Neural cell (in vitro differentiated cells): ENCODE results near the gene HECW1. TPM values are rescaled to one million over a fixed set of nuclear protein-coding genes. Genes with fewer than 3 reads are reported as not detected.

Source experiments
- H2AFZ ChIP-seq: fragments of 200-600, 300-800 bp; sonication (generic), shearing (Covaris generic); 2 replicates; pipeline ENCODE4 v1.6.0; 2014; ENCODE audit warnings: low read depth, mild to moderate bottlenecking, antibody characterized with exemption, low read length, moderate library complexity
- H3F3A ChIP-seq: fragments of 200-600 bp; shearing (Covaris generic); 2 replicates; pipeline ENCODE4 v1.6.1; 2016; ENCODE audit warnings: mild to moderate bottlenecking, moderate library complexity, mixed read lengths, antibody characterized with exemption, low read length; ENCODE audit not compliant: insufficient read depth, poor library complexity, severe bottlenecking
- H3K27ac ChIP-seq: fragments of 200-600, 300-800 bp; sonication (generic), shearing (Covaris generic); 2 replicates; pipeline ENCODE4 v1.5.1; 2014; ENCODE audit warnings: mild to moderate bottlenecking, low read length, moderate library complexity
- H3K27me3 ChIP-seq: fragments of 300-800, 200-600 bp; sonication (generic), shearing (Covaris generic); 2 replicates; pipeline ENCODE4 v1.6.0; 2014; ENCODE audit warnings: mild to moderate bottlenecking, low read depth, low read length, moderate library complexity; ENCODE audit not compliant: insufficient read depth
- H3K36me3 ChIP-seq: fragments of 300-800, 200-600 bp; sonication (generic), shearing (Covaris generic); 2 replicates; pipeline ENCODE4 v1.5.1; 2014; ENCODE audit warnings: mild to moderate bottlenecking, antibody characterized with exemption, low read length, moderate library complexity; ENCODE audit not compliant: insufficient read depth
- H3K4me2 ChIP-seq: fragments of 300-800, 200-600 bp; sonication (generic), shearing (Covaris generic); 2 replicates; pipeline ENCODE4 v1.6.0; 2014; ENCODE audit warnings: mild to moderate bottlenecking, low read length
- H3K4me3 ChIP-seq: fragments of 300-800, 200-600 bp; sonication (generic), shearing (Covaris generic); 2 replicates; pipeline ENCODE4 v1.5.1; 2014; ENCODE audit warnings: mild to moderate bottlenecking, low read length, moderate library complexity
- H3K79me2 ChIP-seq: fragments of 200-600 bp; shearing (Covaris generic); replicated peaks from 2 replicates; pipeline ENCODE4 v1.6.0; 2014; ENCODE audit warnings: mild to moderate bottlenecking, low read length, moderate library complexity; ENCODE audit not compliant: insufficient read depth
- H3K9ac ChIP-seq: fragments of 300-800, 200-600 bp; sonication (generic), shearing (Covaris generic); 2 replicates; pipeline ENCODE4 v1.6.1; 2016; ENCODE audit warnings: mild to moderate bottlenecking, low read length, mixed read lengths
- H3K9me2 ChIP-seq: fragments of 200-600 bp; shearing (Covaris generic); 2 replicates; pipeline ENCODE4 v1.6.1; 2016; ENCODE audit warnings: mild to moderate bottlenecking, low read length, mixed read lengths; ENCODE audit not compliant: insufficient read depth
- H3K9me3 ChIP-seq: fragments of 200-600, 300-800 bp; sonication (generic), shearing (Covaris generic); 2 replicates; pipeline ENCODE4 v1.6.1; 2016; ENCODE audit warnings: mild to moderate bottlenecking, mixed run types, low read length, moderate library complexity, mixed read lengths
- H4K20me1 ChIP-seq: fragments of 200-600 bp; shearing (Covaris generic); 2 replicates; pipeline ENCODE4 v1.6.1; 2016; ENCODE audit warnings: mild to moderate bottlenecking, mixed run types; ENCODE audit not compliant: insufficient read depth
- CTCF ChIP-seq: fragments of 450-650 bp; IDR thresholded peaks from 2 replicates; pipeline ENCODE4 v1.5.1; 2014; ENCODE audit warnings: antibody characterized with exemption, mild to moderate bottlenecking, moderate library complexity; ENCODE audit not compliant: poor library complexity, severe bottlenecking
- EP300 ChIP-seq: fragments of 450-650 bp; conservative IDR thresholded peaks from 2 replicates; pipeline ENCODE4 v1.6.1; 2014; ENCODE audit warnings: antibody characterized with exemption, mild to moderate bottlenecking, moderate library complexity; ENCODE audit not compliant: poor library complexity, severe bottlenecking
- EZH2 ChIP-seq: fragments of 200-600, 300-800 bp; shearing (Covaris generic), sonication (generic); IDR thresholded peaks from 2 replicates; pipeline ENCODE4 v1.6.1; 2014; ENCODE audit warnings: antibody characterized with exemption, low read length, borderline replicate concordance, mild to moderate bottlenecking; ENCODE audit not compliant: insufficient read depth, poor library complexity, severe bottlenecking
- MXI1 ChIP-seq: fragments of 450-650 bp; conservative IDR thresholded peaks from 2 replicates; pipeline ENCODE4 v1.6.1; 2014; ENCODE audit warnings: antibody characterized with exemption, mild to moderate bottlenecking; ENCODE audit not compliant: poor library complexity, severe bottlenecking
- POLR2AphosphoS5 ChIP-seq: IDR thresholded peaks from 2 replicates; pipeline ENCODE4 v1.6.1; 2012
- RAD21 ChIP-seq: fragments of 450-650 bp; conservative IDR thresholded peaks from 2 replicates; pipeline ENCODE4 v1.6.1; 2014; ENCODE audit warnings: antibody characterized with exemption, mild to moderate bottlenecking, moderate library complexity
- REST ChIP-seq: IDR thresholded peaks from 2 replicates; pipeline ENCODE4 v1.6.1; 2012; ENCODE audit warnings: borderline replicate concordance
- SMC3 ChIP-seq: fragments of 450-650 bp; conservative IDR thresholded peaks from 2 replicates; pipeline ENCODE4 v1.6.1; 2014; ENCODE audit warnings: antibody characterized with exemption, mild to moderate bottlenecking, moderate library complexity; ENCODE audit not compliant: poor library complexity
- TAF1 ChIP-seq: IDR thresholded peaks from 2 replicates; pipeline ENCODE4 v1.6.1; 2012; ENCODE audit warnings: low read depth
- polyA plus RNA-seq: library from polyadenylated mRNA; depleted of rRNA; stranded (reverse); fragments of >200 nt; gene quantifications from 2 replicates; pipeline ENCODE4 v1.2.3, GENCODE V29; 2014

The HECW1 gene
- polyA plus RNA-seq, 1 donor from 2014 or later: 13.8 TPM

GRCh38 chr7:43232366-43232765, 119.9 kb downstream of the HECW1 start:
- H4K20me1 ChIP-seq: no peaks in the 10 kb centered on the region
- no peak for TF ChIP-seq EZH2
- no peak for TF ChIP-seq POLR2AphosphoS5
- TF ChIP-seq CTCF: no peak
- no peak for TF ChIP-seq MXI1
- TF ChIP-seq EP300: no peak
- no peak overlapping the region for H3K9ac ChIP-seq
- H3F3A ChIP-seq: no peaks in the 10 kb centered on the region
- no peak overlapping the region for H3K4me3 ChIP-seq
- no peaks in the 10 kb centered on the region for H3K27me3 ChIP-seq
- no peaks in the 10 kb centered on the region for H3K36me3 ChIP-seq
- H3K4me2 ChIP-seq: no peak overlapping the region
- H3K79me2 ChIP-seq: no peaks in the 10 kb centered on the region
- H3K9me3 ChIP-seq: no peaks in the 10 kb centered on the region
- no peak overlapping the region for H2AFZ ChIP-seq
- H3K9me2 ChIP-seq: no peaks in the 10 kb centered on the region
- no peak overlapping the region for H3K27ac ChIP-seq

- no peaks in the 10 kb centered on the region for H3K9me3 ChIP-seq
- no peak overlapping the region for H2AFZ ChIP-seq
- TF ChIP-seq MXI1: no peak
- no peak for TF ChIP-seq EP300
- TF ChIP-seq REST: no peak
- TF ChIP-seq RAD21: no peak
- no peak for TF ChIP-seq POLR2AphosphoS5
- TF ChIP-seq CTCF: no peak
- TF ChIP-seq EZH2: no peak
- no peak for TF ChIP-seq TAF1
- TF ChIP-seq SMC3: no peak
- H3K27me3 ChIP-seq: no peaks in the 10 kb centered on the region
- H3K9me2 ChIP-seq: no peaks in the 10 kb centered on the region
- no peaks in the 10 kb centered on the region for H3K36me3 ChIP-seq
- no peak overlapping the region for H3K9ac ChIP-seq
- no peaks in the 10 kb centered on the region for H3F3A ChIP-seq
- no peaks in the 10 kb centered on the region for H3K79me2 ChIP-seq
- H3K4me2 ChIP-seq: no peak overlapping the region
- H3K4me3 ChIP-seq: no peak overlapping the region
- no peak overlapping the region for H3K27ac ChIP-seq
- H4K20me1 ChIP-seq: no peaks in the 10 kb centered on the region
These were observed 121.6 kb downstream of the HECW1 start for GRCh38 chr7:43234073-43234472.
